GF-D8 (cell line): ENCODE data around the gene SVEP1.
"Not testable (repeated sequence)": the region's sequence is repeated elsewhere in the genome, so short reads cannot be mapped to it uniquely, and the experiment has no call there.

Experiments
- DNase-seq: peaks from one replicate; lab custom pipeline; 2025; lab: John Stamatoyannopoulos, UW

Gene SVEP1

DNA sequence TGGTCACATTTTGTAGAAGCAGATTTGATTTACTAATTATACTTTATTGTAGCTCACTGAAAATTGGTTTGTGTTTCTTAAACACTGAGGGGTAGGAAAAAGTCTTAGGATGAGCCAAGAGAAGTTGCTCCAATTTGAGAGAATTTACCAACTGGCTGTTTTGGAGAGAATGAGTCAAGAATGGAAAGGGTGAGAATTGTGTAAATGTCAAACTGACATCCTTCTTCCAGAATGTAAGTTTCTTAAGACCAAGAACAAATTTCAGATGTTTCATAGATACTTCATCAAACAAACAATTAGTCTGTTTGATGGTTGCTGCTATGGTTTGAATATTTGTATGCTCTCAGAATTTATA lies 135.7 kb downstream of the SVEP1 start:
- no peak for DNase-seq

DNA sequence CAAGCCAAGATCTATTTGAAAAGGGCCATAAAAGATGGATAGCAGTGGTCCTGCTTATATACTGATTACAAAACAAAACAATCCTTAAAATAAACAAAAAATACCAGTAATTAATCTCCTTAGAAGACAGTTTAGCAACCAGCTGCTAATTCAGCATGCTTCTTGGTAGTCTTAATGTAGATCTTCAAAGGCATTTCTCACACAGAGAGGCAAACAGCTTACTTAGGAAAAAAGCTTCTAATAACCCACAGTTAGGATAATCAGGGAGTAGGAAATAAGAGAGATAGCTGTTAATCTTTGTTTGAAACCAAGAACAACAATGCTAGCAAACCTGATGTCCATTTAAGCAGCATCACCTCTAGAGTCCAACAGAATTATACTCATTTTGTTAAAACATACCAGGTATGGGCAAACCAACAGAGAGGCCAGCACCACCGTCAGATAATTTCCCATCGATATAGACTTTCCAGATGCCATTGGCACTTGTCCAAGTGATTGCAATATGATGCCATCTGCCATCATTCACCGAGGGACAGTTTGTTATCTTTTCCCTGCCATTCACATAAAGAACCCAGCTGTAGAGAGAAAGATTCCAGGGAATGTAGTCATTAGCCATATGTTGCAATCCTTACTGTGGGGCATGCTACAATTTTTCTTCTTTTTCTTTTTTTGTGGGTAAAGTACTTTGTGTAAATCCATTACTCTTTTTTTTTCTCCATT lies 136.2 kb downstream of the SVEP1 start:
- DNase-seq = no peak

DNA sequence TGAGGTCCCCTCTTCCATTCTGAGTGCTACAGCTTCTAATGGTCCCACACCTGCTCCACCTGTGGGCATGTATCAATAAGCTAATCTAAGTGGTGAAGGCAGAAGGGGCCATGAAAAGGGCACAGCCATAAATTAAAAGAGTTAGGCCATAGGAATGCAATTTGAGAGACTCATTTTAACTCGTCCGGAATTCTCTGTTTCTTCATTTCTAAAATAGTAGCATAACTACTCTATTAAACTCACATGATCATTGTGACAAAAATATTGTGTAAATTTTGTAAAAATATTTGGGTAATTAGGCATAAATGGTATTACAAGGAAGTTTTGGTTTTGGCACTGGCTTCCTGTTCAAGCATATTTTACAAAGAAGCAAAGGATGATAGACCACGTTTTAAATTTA lies 138.7 kb downstream of the SVEP1 start:
- no peak for DNase-seq

GRCh38 chr9:110440172-110440571 lies 139.4 kb downstream of the SVEP1 start:
- no peak for DNase-seq

DNA sequence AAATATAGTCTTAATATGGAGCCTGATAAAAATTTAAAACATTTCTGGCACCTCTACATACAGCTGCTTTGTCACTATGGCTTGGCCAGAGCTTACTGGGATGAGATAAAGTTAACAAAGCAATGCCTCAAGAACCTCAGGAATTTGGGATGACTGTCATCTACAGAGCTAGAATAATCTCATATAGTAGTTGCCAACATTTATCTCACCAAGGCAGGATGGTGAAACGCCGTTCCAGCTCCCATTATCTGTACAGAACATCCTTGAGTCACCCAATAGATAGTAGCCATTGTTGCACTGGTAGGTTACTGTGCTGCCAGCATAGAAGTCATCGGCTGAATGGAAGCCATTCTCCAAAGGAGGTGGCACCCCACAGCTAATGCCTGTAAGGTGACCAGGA lies 147.3 kb downstream of the SVEP1 start:
- DNase-seq = no peak

GRCh38 chr9:110429453-110429852 lies 150.1 kb downstream of the SVEP1 start:
- no peak for DNase-seq

GRCh38 chr9:110427497-110428104 lies 151.9 kb downstream of the SVEP1 start:
- DNase-seq = no peak

- DNase-seq = no peak
Observed at GRCh38 chr9:110426052-110426709, 153.4 kb downstream of the SVEP1 start.

DNA sequence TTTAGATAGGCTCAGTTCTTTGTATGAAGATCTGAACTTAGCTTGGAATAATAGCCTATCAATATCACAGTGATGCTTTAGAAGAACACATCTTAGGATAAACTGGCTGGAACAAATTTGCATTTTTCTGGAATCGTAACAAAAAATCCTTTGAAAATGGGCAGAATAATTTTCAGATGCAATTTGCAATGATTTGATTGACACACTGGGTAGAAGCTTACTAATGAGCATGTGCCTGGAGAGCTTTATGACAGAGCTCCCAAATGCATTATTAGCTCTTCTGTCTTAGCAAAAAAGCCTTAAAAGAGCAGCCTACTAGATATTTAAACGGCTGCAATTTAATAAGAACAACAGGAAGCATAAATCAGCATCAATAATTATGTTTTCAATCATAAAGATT lies 165.1 kb downstream of the SVEP1 start:
- no peak for DNase-seq

DNA sequence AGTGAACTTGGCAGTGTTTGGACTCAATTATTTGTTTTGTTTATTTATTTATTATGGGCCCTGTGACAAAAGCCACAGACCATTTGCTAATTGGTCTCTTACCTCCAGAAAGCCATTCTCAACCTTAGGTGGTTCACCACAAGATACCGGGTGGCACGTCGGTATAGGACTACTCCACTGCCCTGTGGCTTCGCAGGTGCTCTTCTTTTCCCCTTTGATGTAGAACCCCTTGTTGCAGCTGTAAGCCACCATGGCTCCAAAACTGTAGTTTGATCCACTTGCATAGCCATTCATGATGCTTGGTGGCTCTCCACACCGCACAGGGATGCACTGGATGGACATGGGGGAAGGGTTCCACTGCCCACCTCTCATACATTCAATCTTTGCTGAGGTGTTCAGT lies 168.6 kb downstream of the SVEP1 start:
- DNase-seq = no peak

- no peak for DNase-seq
Observed at GRCh38 chr9:110408598-110408997, 170.9 kb downstream of the SVEP1 start.

GRCh38 chr9:110405858-110406443 lies 173.6 kb downstream of the SVEP1 start:
- DNase-seq = no peak

GRCh38 chr9:110404473-110404872 lies 175.1 kb downstream of the SVEP1 start:
- no peak for DNase-seq

DNA sequence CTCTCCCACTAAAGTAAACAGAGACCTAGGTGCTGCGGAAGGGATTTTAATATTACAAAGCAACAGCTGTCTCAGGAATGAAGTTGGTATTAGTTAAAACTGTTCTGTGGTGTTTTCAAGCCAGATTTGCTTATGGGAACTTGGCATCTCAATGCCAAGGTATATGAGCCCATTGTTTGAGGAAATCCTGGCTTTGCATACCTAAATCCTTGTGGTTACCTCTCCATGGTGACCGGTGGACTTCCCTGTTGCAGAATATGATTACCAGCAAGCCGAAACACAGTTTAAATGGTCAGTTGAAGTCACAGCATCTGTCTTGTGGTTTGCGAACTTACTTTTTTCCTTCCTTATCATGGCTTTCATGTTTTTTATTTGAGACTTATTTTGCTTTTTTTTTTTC lies 179.6 kb downstream of the SVEP1 start:
- DNase-seq = no peak

DNA sequence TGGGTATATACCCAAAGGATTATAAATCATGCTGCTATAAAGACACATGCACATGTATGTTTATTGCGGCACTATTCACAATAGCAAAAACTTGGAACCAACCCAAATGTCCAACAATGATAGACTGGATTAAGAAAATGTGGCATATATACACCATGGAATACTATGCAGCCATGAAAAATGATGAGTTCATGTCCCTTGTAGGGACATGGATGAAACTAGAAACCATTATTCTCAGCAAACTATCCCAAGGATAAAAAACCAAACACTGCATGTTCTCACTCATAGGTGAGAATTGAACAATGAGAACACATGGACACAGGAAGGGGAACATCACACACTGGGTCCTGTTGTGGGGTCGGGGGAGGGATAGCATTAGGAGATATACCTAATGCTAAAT lies 180.5 kb downstream of the SVEP1 start:
- DNase-seq = not testable (repeated sequence)

GRCh38 chr9:110391826-110392485 lies 187.6 kb downstream of the SVEP1 start:
- DNase-seq = no peak

DNA sequence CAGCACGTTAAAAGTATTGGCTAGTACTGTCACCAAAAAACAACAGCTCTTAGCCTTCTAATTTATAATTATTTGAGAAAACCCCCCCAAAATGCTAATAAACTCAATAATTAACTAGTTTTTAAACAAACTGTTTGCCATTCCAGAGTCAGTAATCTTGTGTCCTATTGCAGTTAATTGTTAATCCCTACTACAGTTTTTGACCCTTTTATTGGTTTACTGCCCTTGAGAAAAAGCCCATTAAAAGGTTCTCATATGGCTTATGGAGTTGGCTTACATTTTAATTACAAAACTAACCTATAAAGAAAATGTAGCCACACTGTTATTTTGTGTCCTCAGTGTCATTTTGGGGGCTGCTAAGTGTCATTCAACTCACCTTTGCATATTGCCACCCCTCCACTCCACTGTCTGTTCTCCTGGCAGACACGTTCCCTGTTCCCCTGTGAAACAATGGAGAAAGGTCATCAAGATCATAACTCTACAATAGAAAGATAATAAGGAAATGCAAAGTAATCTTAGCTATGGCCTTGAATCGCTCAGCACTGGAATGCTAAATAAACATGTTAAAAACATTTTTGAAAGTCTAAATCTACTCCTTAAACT lies 190.3 kb downstream of the SVEP1 start:
- DNase-seq = no peak

DNA sequence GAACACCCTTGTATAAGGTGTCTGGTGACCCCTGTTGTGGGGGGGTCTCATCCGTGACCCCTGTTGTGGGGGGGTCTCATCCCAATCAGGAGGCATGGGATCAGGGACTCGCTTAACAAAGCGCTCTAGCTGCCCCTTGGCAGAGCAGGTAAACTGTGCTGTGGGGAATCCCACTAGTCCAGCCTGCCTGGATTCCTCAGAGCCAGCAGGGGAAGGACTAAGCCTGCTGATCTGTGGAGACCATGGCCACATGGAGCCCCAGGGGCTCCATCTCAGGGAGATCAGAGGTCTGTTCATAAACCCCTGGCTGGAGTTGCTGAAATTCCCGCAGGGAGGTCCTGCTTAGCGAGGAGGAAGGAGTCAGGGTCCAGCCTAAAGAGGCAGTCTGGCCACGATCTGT lies 196.1 kb downstream of the SVEP1 start:
- DNase-seq = no peak

DNA sequence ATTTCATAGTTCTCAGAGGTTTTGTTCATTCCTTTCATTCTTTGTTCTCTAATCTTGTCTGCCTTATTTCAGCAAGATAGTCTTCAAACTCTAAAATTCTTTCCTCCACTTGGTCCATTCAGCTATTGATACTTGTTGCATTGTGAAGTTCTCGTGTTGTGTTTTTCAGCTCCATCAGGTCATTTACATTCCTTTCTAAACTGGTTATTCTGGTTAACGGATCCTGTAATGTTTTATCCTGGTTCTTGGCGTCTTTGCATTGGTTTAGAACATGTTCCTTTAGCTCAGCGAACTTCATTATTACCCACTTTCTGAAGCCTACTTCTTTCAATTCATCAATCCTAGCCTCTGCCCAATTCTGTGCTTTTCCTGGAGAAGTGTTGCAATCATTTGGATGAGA lies 196.8 kb downstream of the SVEP1 start:
- DNase-seq = no peak

DNA sequence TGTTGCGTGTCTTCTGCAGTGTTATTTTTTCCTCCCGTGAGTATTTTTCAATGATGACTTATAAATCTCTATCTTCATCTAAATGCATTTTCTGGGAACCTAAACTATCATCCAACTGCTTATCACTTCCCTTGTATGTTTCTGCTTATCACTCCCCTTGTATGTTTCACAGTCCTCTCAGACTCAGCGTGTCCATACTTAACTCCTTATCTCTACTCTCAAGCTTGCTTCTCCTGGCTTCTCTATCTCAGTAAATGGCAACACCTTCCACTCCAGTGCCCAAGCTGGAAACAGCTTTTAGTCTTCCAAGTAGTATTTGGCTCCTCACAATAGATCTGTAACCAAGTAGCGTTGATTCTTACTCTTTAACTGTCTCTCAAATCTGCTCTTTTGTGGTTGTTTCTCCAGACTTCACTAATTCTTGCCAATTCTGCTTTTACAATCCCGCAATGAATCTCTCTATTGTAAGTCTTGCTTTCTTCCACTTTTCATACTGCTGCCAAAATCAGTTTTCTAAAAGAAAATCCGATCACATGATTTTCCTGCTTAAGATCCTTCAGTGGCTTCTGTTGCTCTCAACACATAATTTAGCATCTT lies 208.0 kb downstream of the SVEP1 start:
- DNase-seq = no peak

DNA sequence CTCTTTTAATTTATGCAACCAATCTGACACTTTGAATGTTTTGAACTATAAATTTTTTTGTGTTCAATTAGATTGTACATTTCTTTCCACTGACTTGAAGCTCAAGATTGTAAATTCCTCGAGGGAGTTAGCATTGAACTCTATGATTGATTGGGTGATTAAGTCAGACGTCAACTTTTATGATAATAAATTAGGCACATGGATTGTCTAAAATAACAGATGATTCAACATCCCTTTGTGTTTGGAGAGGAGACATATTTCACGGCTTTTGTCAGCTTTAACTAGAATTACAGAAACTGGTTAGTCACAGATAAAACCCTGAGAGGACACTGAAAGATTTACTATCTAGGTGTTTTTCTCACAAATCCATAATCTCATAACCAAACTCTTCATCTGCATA lies 209.2 kb downstream of the SVEP1 start:
- DNase-seq = no peak

- no peak for DNase-seq
Observed at GRCh38 chr9:110364451-110364850, 215.1 kb downstream of the SVEP1 start.
